Measurements from ENCODE around the gene FADS6. TPM values are rescaled to one million over a fixed set of nuclear protein-coding genes. Genes with fewer than 3 reads are reported as not detected.

The FADS6 gene
- total and polyA plus RNA-seq, 12 donors, result 0.92 to 15.3 (median 6.0) TPM

- Histone ChIP-seq H3K36me3 (replicated peaks in 1 of 2) (peaks cover 0 to 6% of the 10 kb centered on the region in 2 donors), H3K4me3 (no peak overlapping the region), H3K9me3 (replicated peaks in 1 of 3) (no peaks in the 10 kb centered on the region), H3K27me3 (no peaks in the 10 kb centered on the region), H3K27ac (no peak overlapping the region), H3K4me1 (replicated peaks in 1 of 2) (no peaks in the 10 kb centered on the region)
- peak in 4 of 7 donors; percentile 29 to 57 (median 42) for DNase-seq
- TF ChIP-seq CTCF (IDR thresholded peaks at IDR 0.05), result no peak
- no peak for TF ChIP-seq POLR2A (IDR thresholded peaks at IDR 0.05)
- 70 to 76% (median 72%) methylated on average over 12 to 16 of the region's 16 CpGs for WGBS, 4 donors
- intact Hi-C loops (cut with DNase I), result no loop called here
These were observed 59.7 kb downstream of the FADS6 start for GRCh38 chr17:74833501-74834377.

GRCh38 chr17:74832421-74832820 lies 61.0 kb downstream of the FADS6 start:
- Histone ChIP-seq H3K27ac (no peak overlapping the region), H3K27me3 (no peaks in the 10 kb centered on the region), H3K4me1 (replicated peaks in 1 of 2) (no peaks in the 10 kb centered on the region), H3K36me3 (replicated peaks in 1 of 2) (peaks cover 0 to 6% of the 10 kb centered on the region in 2 donors), H3K9me3 (replicated peaks in 1 of 3) (no peaks in the 10 kb centered on the region), H3K4me3 (no peak overlapping the region)
- intact Hi-C loops (cut with DNase I), result no loop called here
- no peak for DNase-seq
- TF ChIP-seq CTCF (IDR thresholded peaks at IDR 0.05) (no peak), POLR2A (IDR thresholded peaks at IDR 0.05) (no peak)
- 93 to 98% (median 95%) methylated on average over 6 to 9 of the region's 9 CpGs for WGBS, 4 donors

GRCh38 chr17:74831444-74832146 lies 61.8 kb downstream of the FADS6 start:
- Histone ChIP-seq H3K36me3 (replicated peaks in 1 of 2) (peaks cover 0 to 6% of the 10 kb centered on the region in 2 donors), H3K27me3 (no peaks in the 10 kb centered on the region), H3K27ac (no peak overlapping the region), H3K9me3 (replicated peaks in 1 of 3) (no peaks in the 10 kb centered on the region), H3K4me3 (no peak overlapping the region), H3K4me1 (replicated peaks in 1 of 2) (no peaks in the 10 kb centered on the region)
- WGBS, 4 donors, result 80 to 91% (median 88%) methylated on average over 13 to 22 of the region's 22 CpGs
- intact Hi-C loops (cut with DNase I), result no loop called here
- no peak for DNase-seq
- TF ChIP-seq POLR2A (IDR thresholded peaks at IDR 0.05) (no peak), CTCF (IDR thresholded peaks at IDR 0.05) (no peak)

- H3K9me3 ChIP-seq (replicated peaks in 1 of 3), result no peaks in the 10 kb centered on the region
- no peaks in the 10 kb centered on the region for H3K27me3 ChIP-seq
- WGBS, 4 donors, result 90 to 95% (median 93%) methylated on average over 16 to 19 of the region's 19 CpGs
- no peaks in the 10 kb centered on the region for H3K36me3 ChIP-seq (replicated peaks in 1 of 2)
- no peak overlapping the region for H3K4me3 ChIP-seq
- no peaks in the 10 kb centered on the region for H3K4me1 ChIP-seq (replicated peaks in 1 of 2)
- no peak for DNase-seq
- TF ChIP-seq CTCF (IDR thresholded peaks at IDR 0.05), result no peak
- TF ChIP-seq POLR2A (IDR thresholded peaks at IDR 0.05), result no peak
- no peak overlapping the region for H3K27ac ChIP-seq
- intact Hi-C loops (cut with DNase I), result no loop called here
These were observed 62.6 kb downstream of the FADS6 start for GRCh38 chr17:74830861-74831260.
